T47D (cell line): Measurements from ENCODE around the gene TMEM79.
"Not testable (repeated sequence)": the region's sequence is repeated elsewhere in the genome, so short reads cannot be mapped to it uniquely, and the experiment has no call there.

Experiments
- DNase-seq, 2 experiments: peaks; one replicate each; pipeline versions ENCODE4 v3.0.0 to v3.0.0-alpha.2; 2011 to 2012; ENCODE audit warnings: low read depth in 1 of 2, low spot score in 1 of 2
- JUND ChIP-seq: IDR thresholded peaks from 2 replicates; pipeline ENCODE4 v1.6.1; 2012; ENCODE audit warnings: low read depth
- in situ Hi-C: cut with HindIII; loops from 2 replicates; pipeline ENCODE4 v1.10.0; 2016; ENCODE audit warnings: low sequenced_read_pairs, low pct_unique_long_range_greater_than_20kb

Gene TMEM79

DNA sequence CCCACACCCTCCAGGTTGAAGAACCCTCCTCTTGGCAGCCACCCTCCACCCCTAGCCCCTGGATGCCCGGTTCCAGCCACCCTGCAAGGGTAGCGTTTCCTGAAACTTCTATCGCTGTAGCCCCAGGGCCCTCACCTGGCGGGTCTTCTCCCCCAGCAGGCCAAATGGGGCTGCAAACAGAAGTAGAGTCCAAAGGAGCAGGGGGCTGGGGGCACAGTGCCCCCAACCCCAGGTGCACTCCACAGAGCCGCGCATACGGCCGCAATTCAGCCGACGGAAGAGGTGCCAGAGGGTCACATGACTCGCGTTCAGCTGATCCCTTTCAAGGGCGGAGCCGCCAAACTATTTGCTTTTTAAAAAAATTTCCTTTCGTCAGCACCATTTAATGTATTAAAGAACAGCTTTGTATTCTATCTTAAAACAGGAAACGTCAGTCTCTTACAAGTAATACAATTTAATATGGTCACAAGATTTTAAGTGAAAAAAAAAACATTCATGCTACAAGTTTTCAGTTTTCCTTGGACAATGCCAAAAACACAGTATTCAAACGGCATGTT, 11.3 kb downstream of the TMEM79 start, which contains the start of gene GLMP:
TSS of gene GLMP (minus strand) at position 289 of the 557 bp plus-strand sequence. CDS start at position 255, 34 bp downstream.
- peak; percentile 77 to 78 for DNase-seq
- no peak for TF ChIP-seq JUND
- in situ Hi-C loops, result no loop called here

DNA sequence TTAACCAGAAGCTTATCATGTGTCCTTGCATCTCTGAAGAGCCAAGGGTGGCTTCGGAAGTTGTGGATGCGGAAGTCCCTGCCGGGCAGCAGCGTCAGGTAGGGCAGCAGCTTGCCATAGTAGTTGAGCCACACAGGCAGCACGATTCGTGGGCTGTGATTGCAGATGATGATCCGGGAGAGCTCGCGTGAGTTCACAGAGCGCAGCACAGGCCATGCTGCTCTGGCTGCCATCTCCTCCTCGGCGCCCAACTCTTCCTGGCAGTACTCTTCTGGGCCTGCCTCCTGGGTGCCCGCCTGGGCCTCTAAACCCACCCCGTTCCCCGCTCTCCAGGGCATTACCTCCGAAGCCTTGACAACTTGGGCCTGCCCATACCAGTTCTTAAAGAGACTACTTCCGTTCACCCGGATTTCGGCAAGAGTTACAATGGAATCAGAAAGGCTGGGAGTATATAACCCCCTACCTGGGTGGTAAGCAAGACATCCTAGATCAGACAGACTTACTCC, 14.8 kb downstream of the TMEM79 start, which contains the start of gene VHLL:
TSS of gene VHLL (minus strand) at position 456 of the 506 bp plus-strand sequence. CDS start at position 338, 118 bp downstream.
- TF ChIP-seq JUND, result no peak
- DNase-seq, result no peak
- in situ Hi-C loops, result no loop called here

DNA sequence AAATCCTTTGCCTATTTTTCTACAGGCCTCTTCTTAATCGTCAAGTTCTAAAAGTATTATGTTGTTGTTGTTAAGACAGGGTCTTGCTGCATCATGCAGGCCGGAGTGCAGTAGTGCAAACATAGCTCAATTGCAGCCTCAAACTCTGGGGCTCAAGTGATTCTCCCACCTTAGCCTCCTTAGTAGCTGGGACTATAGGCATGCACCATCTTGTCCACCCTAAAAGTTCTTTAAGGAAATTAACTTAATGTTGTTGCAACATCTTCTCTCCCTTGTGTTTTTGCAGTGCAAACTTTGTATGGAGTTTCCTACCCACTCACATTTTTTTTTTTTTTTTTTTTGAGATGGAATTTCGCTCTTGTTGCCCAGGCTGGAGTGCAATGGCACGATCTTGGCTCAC, 19.1 kb downstream of the TMEM79 start:
- in situ Hi-C loops, result no loop called here
- no peak for DNase-seq
- TF ChIP-seq JUND, result no peak

DNA sequence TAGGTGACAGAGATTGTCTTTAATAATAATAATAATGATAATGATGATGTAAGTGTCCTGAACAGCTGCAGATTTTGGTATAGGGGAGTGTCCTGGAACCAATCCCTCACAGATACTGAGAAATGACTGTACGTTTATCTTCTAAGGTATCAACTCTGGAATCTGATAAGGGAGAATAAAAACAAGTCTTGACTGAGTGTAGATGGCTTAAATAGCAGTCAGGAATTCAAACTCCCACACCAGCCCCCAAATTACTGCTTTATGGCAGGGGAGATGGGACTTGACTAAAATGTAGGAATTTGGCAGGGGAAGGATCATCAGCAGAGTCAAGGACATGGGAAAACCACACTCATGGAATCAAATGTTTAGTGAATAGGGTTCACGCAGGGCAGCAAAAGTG, 21.1 kb downstream of the TMEM79 start:
- TF ChIP-seq JUND, result no peak
- in situ Hi-C loops, result no loop called here

DNA sequence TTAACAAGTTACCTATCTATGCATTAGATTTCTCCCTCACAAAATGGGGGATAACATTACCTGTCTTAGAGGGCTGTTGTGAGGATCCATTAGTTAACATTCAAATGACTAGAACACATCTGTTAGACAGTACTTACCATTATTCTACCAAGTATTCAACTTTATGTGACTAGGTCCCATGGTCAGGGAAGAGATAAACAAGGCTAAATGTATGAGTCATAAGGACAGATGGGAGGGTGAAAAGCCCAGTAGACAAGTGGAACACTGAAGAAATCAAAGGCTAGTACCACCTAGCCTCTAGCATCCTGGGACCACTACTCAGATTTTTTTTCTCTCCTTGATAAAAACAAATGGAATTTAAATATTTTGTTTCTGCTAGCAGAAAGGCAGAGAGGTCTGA, 24.0 kb downstream of the TMEM79 start:
- no peak for TF ChIP-seq JUND
- no peak for DNase-seq
- in situ Hi-C loops, result no loop called here

More for the DNA sequence above, 21.1 kb downstream of the TMEM79 start:
- DNase-seq, result no peak

DNA sequence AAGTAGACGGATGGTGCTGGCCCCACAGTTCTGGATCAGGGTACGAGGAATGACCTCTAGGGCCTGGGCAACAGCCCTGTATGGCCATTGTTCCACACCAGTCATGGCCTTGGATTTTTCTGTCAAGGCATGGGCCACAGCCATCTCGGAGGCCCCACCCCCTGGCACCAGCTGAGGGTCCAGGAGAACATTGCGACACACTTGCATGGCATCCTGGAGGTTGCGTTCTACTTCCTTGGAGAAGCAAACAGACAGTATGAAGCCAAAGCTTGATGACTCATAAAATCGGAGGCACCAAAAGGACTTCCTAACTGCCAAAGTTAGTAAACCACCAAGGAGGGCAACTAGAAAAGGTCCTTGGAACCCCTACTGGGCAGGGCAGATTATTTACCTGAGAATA, 26.8 kb downstream of the TMEM79 start:
- DNase-seq, result no peak
- in situ Hi-C loops, result no loop called here
- TF ChIP-seq JUND, result no peak

DNA sequence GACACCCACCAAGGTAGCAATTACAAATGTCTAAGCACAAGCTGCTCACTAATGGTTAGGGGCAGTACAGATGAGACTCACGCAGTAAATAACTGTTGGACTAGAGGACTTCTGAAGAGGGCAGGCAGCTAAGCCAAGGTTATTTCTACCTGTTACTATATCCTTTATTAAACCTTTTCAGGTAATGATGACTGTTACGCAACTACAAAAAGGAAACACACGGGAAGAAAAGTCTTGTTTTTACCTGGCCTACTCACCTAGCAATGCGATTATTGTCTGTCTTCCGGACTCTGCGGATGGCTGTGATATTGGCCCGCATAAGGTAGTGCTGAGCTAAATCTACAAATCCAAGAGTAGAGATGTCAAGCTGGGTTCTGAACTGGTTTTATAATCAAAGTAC, 32.8 kb downstream of the TMEM79 start:
- DNase-seq, result no peak
- no peak for TF ChIP-seq JUND
- in situ Hi-C loops, result no loop called here

DNA sequence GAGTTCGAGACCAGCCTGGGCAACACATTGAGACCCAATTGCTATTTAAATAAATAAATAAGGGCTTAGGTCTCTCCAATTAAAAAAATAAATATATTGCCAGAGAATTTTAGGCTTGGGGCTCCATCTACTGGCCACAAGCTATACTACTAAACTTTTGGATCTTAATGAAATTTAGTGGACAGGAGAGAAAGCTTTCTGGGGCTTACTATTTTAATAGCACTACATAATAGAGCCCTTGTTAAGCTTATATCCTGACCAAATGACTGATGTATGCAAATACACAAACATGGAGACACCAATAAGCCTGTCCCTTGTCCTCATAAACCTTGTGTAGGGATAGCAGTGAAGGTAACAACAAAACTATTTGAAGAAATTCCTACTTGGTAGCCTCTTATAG, 35.5 kb downstream of the TMEM79 start:
- in situ Hi-C loops, result no loop called here
- no peak for TF ChIP-seq JUND
- DNase-seq, result peak in 1 of 2 experiments; percentile 57

DNA sequence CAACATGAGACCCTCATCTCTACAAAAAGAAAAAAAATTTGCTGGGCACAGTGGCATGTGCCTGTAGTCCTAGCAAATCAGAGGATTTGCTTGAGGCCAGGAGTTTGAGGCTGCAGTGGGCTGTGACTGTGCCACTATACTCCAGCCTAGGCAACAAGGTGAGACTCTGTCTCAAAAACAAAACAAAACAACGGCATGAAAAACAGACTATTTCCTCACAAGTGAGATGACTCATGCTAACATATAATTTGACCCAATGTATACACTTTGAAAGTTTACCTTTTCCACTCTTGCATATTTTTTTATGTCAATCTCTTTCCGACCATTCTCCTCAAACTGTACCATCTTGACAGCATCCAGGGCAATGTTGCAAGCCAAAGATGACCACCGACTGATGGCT, 36.4 kb downstream of the TMEM79 start:
- DNase-seq, result no peak
- in situ Hi-C loops, result no loop called here
- no peak for TF ChIP-seq JUND

DNA sequence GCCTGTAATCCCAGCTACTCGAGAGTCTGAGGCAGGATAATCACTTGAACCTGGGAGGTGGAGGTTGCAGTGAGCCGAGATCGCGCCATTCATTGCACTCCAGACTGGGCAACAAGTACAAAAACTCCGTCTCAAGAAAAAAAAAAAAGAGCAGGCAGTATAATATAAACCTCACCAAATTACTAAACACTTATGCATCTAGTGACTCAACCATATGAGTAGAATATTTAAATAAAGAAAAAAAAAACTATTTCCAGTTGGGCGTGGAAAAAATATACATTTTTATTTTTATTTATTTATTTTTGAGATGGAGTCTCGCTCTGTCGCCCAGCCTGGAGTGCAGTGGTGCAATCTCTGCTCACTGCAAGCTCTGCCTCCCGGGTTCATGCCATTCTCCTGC, 39.1 kb downstream of the TMEM79 start:
- DNase-seq, in situ Hi-C loops: not testable (repeated sequence)

DNA sequence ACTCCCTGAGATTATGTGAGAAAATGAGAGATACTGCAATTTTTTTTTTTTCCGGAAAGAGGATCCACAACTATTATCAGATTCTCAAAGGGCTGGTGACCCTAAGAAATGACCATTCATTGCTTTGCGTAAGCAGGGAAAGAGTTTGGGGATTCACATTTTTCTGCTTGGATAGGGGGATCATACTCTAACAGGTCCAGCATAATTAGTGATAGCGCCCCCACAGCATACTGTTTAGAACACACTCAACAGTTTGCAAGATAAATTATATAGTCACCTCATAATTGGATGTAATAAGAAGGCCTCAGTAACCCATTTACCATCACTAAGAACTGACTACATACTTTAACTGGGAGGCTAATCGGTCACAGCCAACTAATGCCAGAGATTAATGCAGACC, 52.1 kb downstream of the TMEM79 start:
- no peak for DNase-seq
- in situ Hi-C loops, result no loop called here
- TF ChIP-seq JUND, result no peak

DNA sequence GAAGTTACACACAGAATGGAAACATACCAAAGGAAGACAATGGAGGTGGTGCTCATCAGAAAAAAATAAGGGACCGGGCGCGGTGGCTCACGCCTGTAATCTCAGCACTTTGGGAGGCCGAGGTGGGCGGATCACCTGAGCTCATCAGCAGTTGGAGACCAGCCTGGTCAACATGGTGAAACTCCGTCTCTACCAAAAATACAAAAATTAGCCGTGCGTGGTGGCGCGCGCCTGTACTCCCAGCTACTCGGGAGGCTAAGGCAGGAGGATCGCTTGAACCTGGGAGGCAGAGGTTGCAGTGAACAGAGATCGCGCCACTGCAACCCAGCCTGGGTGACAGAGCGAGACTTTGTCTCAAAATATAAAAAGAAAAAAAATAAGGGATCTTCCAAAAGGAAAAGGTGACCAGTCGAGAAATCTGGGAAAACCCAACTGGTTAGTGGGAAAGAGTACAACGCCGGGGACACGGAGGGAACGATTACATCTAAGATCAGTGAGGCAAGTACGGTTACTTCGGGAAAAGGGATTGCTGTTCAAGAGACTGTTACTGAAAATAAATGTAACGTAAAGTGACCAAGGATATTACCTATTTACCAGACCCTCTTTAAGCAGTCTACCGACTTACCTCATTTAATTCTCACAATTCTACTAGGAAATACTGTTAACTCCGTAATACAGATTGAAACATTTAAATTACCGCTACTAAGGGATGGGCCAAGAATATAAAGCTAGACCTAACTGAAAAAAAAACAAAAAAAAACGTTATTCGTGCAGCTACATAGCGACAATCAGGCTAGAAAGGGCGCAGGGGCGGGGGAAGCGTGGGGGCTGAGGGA, 53.1 kb downstream of the TMEM79 start:
- in situ Hi-C loops, result no loop called here
- TF ChIP-seq JUND, result no peak
- no peak for DNase-seq

DNA sequence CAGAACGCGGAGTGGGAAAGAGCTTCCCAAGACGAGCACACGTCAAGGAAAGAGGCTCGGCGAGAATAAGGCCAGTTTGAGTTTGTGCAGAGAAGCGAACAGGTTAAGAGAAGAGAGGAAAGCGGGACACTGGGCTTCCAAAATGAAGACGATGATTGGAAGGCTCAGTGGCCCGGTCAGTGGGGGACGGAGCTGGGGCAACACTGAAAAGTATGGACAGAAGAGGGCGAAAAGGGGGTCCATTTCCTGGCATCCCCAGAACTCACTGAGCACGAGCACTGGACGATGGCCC, 53.7 kb downstream of the TMEM79 start:
- DNase-seq, result no peak
- in situ Hi-C loops, result no loop called here
- no peak for TF ChIP-seq JUND
